IPS-18a (cell line): ENCODE data around the gene LYPD1.

ENCODE experiments used
- H3K27ac ChIP-seq: one replicate; pipeline ENCODE4 v1.5.1; 2013; ENCODE audit warnings: low read length
- H3K27me3 ChIP-seq: one replicate; pipeline ENCODE4 v1.6.1; 2013; ENCODE audit warnings: mild to moderate bottlenecking, low read length; ENCODE audit not compliant: control insufficient read depth, insufficient read depth
- H3K36me3 ChIP-seq: one replicate; pipeline ENCODE4 v1.6.1; 2013; ENCODE audit warnings: low read depth, low read length; ENCODE audit not compliant: control insufficient read depth
- H3K4me1 ChIP-seq: one replicate; pipeline ENCODE4 v1.6.1; 2013; ENCODE audit warnings: low read depth, low read length; ENCODE audit not compliant: control insufficient read depth
- H3K4me3 ChIP-seq: one replicate; pipeline ENCODE4 v1.5.1; 2013; ENCODE audit warnings: low read length
- H3K9ac ChIP-seq: one replicate; pipeline ENCODE4 v1.6.1; 2013; ENCODE audit warnings: mild to moderate bottlenecking, low read length, moderate library complexity
- H3K9me3 ChIP-seq: one replicate; pipeline ENCODE4 v1.6.1; 2013; ENCODE audit warnings: low read depth, low read length; ENCODE audit not compliant: control insufficient read depth

The LYPD1 gene

DNA sequence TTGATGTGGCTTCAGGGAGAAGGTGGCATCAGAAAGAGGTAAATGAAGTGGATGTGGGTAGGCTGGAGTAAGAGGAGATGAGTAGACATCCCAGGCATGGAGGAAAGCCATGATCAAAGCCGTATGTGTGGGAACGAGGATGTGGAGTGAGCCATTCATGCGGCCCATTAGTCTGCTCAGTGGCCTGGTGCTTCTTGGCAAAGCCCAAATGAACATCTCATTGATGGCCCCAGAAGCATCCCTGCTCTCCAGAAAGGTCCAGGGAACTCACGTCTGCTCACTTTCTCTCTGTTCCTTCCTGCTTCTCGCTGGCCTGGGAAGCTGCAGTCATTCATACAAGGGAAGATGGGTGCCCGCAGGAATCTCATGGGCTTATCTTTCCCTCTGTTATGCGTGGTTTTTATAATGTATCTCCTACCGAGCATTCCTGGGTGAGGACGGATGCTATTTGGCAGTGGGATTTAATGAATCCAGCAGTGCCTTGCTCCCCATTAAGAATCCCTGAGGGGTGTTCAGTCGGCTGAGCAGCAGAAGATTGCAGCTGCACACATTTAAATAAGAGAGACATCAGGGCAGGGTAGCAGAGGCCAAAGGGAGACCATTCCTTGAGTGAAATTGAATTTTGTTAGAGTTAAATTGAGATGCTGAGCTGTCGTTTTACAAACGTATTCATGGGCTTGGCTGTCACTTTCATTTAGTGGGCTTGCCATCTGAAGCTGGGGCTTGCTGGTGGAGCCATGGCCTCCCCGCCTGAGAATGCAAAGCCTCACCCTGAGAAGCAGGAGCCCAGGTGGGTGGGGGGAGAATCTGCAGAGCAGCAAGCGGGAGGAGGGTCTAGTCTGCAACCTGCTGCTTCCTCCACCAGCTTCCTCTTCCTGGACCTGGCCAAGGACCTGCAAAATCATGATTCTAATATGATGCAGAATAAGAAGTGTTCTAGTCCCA lies 64.5 kb downstream of the LYPD1 start:
- Histone ChIP-seq H3K4me1 (peaks cover 4% of the 10 kb centered on the region), H3K9ac (no peak overlapping the region), H3K4me3 (no peak overlapping the region), H3K27ac (no peak overlapping the region), H3K36me3 (no peaks in the 10 kb centered on the region), H3K27me3 (no peaks in the 10 kb centered on the region), H3K9me3 (no peaks in the 10 kb centered on the region)

DNA sequence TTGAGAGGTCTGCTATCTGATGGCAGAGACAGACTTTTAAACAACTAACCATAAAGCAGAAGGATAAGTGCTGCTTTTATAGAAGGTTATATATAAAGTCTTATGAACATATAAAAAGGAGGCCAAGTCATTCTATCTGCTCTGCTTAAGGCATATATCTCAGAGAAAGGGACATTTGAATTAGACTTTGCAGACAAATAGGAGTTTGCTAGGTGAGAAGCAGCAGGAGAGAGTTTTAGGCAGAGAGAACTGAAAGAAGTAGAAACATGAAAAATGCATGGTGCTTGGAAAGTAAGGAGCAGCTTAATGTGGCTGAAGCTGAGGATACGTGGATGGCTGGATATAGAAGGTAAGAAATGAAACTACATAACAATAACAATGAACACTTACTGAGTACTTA lies 65.4 kb downstream of the LYPD1 start:
- H3K27ac ChIP-seq: no peak overlapping the region
- H3K9me3 ChIP-seq: no peaks in the 10 kb centered on the region
- H3K4me1 ChIP-seq: peaks cover 4% of the 10 kb centered on the region
- H3K9ac ChIP-seq: no peak overlapping the region
- no peak overlapping the region for H3K4me3 ChIP-seq
- H3K27me3 ChIP-seq: no peaks in the 10 kb centered on the region
- H3K36me3 ChIP-seq: no peaks in the 10 kb centered on the region

DNA sequence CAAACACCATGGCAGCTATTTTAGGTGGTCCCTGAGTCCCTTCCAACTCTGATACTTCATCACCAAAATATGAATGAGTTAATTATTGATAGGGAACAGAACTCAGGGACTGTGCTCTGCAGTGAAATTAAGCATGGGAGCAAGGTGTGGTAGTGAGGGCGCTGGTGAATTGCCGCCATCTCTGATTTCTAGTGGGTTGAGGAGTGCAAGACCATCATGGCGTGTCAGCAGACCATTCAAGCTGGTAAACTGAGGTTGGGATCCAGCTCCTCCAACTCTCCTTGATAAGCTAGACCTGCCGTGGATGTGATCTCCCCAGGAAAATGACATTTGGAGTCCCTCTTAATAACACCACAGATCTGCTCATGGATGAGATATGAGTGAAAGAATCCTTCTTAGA lies 70.4 kb downstream of the LYPD1 start:
- H3K36me3 ChIP-seq: no peaks in the 10 kb centered on the region
- no peak overlapping the region for H3K9ac ChIP-seq
- no peaks in the 10 kb centered on the region for H3K4me1 ChIP-seq
- H3K4me3 ChIP-seq: no peak overlapping the region
- H3K27ac ChIP-seq: no peak overlapping the region
- no peaks in the 10 kb centered on the region for H3K27me3 ChIP-seq
- no peaks in the 10 kb centered on the region for H3K9me3 ChIP-seq

DNA sequence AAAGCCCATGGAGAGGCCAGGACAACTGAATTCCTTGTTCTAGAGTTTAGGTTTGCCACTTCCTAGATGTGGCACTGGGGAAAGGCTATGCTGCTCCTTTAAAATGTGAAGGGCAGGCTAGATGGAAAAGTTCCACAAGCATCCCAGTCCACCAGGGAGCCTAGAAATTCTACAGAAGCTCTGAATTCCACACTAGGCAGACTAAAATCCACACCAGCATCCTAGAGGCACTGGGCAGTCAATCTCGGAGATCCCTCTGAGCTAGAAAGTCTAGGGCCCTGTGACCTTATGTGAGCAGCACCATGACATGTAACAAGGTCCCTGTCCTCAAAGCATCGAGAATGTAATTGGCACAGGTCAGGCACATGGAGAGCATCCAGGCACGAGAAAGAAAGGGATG lies 71.5 kb downstream of the LYPD1 start:
- no peaks in the 10 kb centered on the region for H3K27me3 ChIP-seq
- H3K4me1 ChIP-seq: no peaks in the 10 kb centered on the region
- H3K9ac ChIP-seq: no peak overlapping the region
- no peak overlapping the region for H3K4me3 ChIP-seq
- H3K36me3 ChIP-seq: no peaks in the 10 kb centered on the region
- H3K27ac ChIP-seq: no peak overlapping the region
- no peaks in the 10 kb centered on the region for H3K9me3 ChIP-seq

DNA sequence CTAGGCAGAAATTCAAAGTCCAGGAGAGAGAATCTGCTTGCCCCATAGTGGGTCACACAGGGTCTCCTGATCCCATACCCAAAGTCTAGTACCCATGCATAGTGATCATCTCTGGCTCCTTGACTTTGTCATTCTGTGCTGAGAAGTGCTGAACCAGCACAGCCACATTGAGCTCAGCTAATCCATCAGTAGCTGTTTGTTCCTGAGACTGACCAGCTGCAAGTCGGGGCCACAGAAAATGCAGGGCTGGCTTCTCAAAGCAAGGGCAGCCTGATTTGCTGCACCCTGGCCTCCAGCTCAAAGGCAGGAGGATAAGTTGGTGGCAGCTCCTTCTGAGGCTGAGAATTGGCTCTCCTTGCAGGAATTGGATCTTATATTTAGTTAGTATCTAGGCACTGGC lies 72.2 kb downstream of the LYPD1 start:
- Histone ChIP-seq H3K36me3 (no peaks in the 10 kb centered on the region), H3K4me3 (no peak overlapping the region), H3K27me3 (no peaks in the 10 kb centered on the region), H3K9me3 (no peaks in the 10 kb centered on the region), H3K9ac (no peak overlapping the region), H3K4me1 (no peaks in the 10 kb centered on the region), H3K27ac (no peak overlapping the region)

DNA sequence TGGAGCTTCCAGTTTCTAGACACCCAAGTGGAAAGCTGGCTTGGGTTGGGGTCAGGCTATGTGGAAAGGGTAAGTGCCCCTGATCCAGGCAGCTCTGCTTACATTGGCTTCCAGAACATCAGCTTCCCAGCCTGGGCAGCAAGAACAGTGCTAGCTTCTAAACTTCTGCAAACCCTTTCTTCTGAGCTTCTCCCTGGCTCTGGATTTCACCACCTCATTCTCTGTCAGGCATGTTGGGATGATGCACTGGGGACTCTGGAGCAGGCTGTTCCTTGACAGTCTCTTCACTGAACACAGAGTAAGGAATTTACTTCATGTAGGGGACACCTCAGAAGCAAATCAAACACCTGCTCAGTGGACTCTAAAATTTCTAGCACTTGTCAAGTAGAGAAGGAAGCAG lies 72.8 kb downstream of the LYPD1 start:
- Histone ChIP-seq H3K4me3 (no peak overlapping the region), H3K36me3 (no peaks in the 10 kb centered on the region), H3K9ac (no peak overlapping the region), H3K4me1 (no peaks in the 10 kb centered on the region), H3K27me3 (no peaks in the 10 kb centered on the region), H3K27ac (no peak overlapping the region), H3K9me3 (no peaks in the 10 kb centered on the region)

DNA sequence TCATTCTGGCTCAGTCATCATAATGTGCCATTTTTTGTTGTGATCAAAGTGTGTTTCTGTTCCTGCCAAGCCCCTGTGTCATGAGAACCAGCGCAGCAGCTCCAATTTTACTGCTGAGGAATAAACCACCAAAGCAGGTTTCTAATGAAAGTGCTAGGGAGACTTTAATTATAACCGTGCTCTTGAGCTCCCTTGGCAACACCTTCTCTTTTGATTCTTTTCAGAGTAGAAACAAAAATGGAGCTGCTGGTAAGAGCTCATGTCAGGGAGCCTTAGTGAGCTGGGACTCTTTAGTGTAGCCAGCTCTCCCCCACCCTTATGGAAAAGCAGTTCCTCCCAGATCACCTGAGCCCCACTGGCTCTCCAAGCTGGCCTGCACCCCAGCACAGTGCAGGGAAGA lies 74.3 kb downstream of the LYPD1 start:
- Histone ChIP-seq H3K36me3 (no peaks in the 10 kb centered on the region), H3K27me3 (no peaks in the 10 kb centered on the region), H3K4me3 (no peak overlapping the region), H3K4me1 (peaks cover 3% of the 10 kb centered on the region), H3K9me3 (no peaks in the 10 kb centered on the region), H3K9ac (no peak overlapping the region), H3K27ac (no peak overlapping the region)

DNA sequence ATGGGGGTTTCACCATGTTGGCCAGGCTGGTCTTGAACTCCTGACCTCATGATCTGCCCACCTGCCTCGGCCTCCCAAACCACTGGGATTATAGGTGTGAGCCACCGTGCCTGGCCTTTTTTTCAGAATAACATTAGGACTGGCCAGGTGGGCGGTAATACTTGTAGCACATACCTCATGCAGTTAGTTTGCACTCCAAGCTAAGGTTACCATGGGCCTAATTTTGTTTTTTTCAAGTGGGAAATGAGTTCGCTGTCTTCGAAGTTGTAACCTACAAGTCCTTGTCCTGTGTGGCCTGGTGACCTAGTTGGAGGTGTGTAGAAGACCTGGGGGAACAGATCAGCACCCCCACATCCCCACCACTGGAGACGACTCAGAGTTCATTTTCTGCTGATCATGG lies 74.8 kb downstream of the LYPD1 start:
- H3K9ac ChIP-seq: no peak overlapping the region

More for the DNA sequence above, 74.8 kb downstream of the LYPD1 start:
- Histone ChIP-seq H3K27me3 (no peaks in the 10 kb centered on the region), H3K36me3 (no peaks in the 10 kb centered on the region), H3K4me1 (peaks cover 3% of the 10 kb centered on the region), H3K9me3 (no peaks in the 10 kb centered on the region), H3K4me3 (no peak overlapping the region), H3K27ac (no peak overlapping the region)
